Ishikawa (cell line): ENCODE measurements around the gene KMT2E.

ENCODE experiments used
- CEBPB ChIP-seq: IDR thresholded peaks from 2 replicates; pipeline ENCODE4 v1.6.1; 2012
- CREB1 ChIP-seq: IDR thresholded peaks from 2 replicates; pipeline ENCODE4 v1.6.1; 2012; ENCODE audit warnings: low read depth
- EGR1 ChIP-seq: IDR thresholded peaks from 2 replicates; pipeline ENCODE4 v1.6.1; 2012
- EP300 ChIP-seq: IDR thresholded peaks from 2 replicates; pipeline ENCODE4 v1.6.1; 2012; ENCODE audit warnings: borderline replicate concordance
- FOXM1 ChIP-seq: IDR thresholded peaks from 2 replicates; pipeline ENCODE4 v1.6.1; 2012; ENCODE audit warnings: low read depth, borderline replicate concordance
- NFIC ChIP-seq: IDR thresholded peaks from 2 replicates; pipeline ENCODE4 v1.6.1; 2012
- RAD21 ChIP-seq: IDR thresholded peaks from 2 replicates; pipeline ENCODE4 v1.6.1; 2012; ENCODE audit warnings: low read depth
- TAF1 ChIP-seq: IDR thresholded peaks from 2 replicates; pipeline ENCODE4 v1.6.1; 2012; ENCODE audit warnings: low read depth, mild to moderate bottlenecking
- TCF12 ChIP-seq: IDR thresholded peaks from 2 replicates; pipeline ENCODE4 v1.6.1; 2012; ENCODE audit warnings: low read depth
- TEAD4 ChIP-seq: IDR thresholded peaks from 2 replicates; pipeline ENCODE4 v1.6.1; 2012
- YY1 ChIP-seq: IDR thresholded peaks from 2 replicates; pipeline ENCODE4 v1.6.1; 2012; ENCODE audit warnings: low read depth
- ZBTB7A ChIP-seq: IDR thresholded peaks from 2 replicates; pipeline ENCODE4 v1.6.1; 2012; ENCODE audit warnings: low read depth
- TF ChIP-seq, protein P1 (sequence below): IDR thresholded peaks from 2 replicates; pipeline ENCODE4 v1.6.1; 2012; ENCODE audit warnings: low read depth, mild to moderate bottlenecking
- TF ChIP-seq, protein P2 (sequence below): IDR thresholded peaks from 2 replicates; pipeline ENCODE4 v1.6.1; 2012
- TF ChIP-seq, protein P3 (sequence below): IDR thresholded peaks from 2 replicates; pipeline ENCODE4 v1.6.1; 2012

The KMT2E gene

DNA sequence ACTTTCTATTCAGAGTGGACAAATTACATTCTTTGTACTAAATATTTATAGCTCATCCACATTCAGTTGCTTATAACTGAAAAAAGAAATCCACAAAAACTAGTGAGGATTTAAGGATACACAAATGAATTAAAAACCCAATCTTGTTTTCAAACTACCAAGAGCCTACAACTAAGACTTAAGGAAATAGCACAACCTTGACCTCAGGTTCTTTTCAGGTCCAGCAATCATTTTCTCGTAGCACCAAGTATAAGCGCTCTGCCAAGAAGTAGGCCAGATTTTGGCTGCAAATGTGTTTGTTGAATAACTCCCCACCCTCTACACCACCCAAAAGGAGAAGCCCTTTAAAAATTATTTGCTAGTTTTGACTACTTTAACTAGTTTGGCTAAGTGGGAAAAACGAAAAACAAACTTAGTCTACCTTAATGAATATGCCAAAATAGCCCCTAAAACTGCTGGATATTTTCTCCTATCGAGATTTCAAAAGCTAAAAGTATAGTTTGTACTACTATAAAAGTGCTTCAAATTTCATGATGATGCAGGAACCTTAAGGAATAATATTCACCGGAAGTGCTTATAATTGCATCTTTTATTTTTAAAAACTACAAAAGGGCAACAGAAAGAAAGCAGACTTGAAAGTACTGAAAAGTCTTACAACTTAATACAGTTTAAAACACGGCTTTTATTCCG lies 2.7 kb upstream of the KMT2E start:
- TF ChIP-seq TEAD4 (no peak), CEBPB (no peak), NFIC (no peak), TAF1 (no peak)
- TF ChIP-seq, protein P1, sequence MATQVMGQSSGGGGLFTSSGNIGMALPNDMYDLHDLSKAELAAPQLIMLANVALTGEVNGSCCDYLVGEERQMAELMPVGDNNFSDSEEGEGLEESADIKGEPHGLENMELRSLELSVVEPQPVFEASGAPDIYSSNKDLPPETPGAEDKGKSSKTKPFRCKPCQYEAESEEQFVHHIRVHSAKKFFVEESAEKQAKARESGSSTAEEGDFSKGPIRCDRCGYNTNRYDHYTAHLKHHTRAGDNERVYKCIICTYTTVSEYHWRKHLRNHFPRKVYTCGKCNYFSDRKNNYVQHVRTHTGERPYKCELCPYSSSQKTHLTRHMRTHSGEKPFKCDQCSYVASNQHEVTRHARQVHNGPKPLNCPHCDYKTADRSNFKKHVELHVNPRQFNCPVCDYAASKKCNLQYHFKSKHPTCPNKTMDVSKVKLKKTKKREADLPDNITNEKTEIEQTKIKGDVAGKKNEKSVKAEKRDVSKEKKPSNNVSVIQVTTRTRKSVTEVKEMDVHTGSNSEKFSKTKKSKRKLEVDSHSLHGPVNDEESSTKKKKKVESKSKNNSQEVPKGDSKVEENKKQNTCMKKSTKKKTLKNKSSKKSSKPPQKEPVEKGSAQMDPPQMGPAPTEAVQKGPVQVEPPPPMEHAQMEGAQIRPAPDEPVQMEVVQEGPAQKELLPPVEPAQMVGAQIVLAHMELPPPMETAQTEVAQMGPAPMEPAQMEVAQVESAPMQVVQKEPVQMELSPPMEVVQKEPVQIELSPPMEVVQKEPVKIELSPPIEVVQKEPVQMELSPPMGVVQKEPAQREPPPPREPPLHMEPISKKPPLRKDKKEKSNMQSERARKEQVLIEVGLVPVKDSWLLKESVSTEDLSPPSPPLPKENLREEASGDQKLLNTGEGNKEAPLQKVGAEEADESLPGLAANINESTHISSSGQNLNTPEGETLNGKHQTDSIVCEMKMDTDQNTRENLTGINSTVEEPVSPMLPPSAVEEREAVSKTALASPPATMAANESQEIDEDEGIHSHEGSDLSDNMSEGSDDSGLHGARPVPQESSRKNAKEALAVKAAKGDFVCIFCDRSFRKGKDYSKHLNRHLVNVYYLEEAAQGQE: no peak

DNA sequence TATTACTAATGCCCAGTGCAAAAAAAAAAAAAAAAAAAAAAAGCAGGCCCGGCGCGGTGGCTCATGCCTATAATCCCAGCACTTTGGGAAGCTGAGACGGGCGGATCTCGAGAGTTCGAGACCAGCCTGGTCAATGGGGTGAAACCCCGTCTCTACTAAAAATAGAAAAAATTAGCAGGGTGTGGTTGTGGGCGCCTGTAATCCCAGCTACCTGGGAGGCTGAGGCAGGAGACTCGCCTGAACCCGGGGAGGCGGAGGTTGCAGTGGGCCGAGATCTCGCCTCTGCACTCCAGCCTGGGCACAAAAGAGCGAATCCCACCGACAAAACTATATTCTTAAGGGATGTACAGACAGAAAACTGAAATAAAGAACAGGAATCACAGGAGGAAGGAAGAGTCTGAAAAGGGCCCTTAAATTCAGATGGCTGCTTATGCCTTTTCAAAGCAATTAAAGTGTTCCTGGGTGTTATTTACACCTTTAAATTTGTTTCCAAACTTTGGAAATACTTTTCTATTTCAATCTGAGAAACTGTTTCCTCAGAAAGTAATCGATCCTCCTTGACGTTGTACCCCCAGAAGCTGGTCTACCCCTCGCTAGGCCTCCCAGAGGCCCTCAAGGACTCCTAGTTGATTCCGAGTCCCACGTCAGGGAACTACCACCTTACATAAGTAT lies 2.0 kb upstream of the KMT2E start:
- TF ChIP-seq, protein P2, sequence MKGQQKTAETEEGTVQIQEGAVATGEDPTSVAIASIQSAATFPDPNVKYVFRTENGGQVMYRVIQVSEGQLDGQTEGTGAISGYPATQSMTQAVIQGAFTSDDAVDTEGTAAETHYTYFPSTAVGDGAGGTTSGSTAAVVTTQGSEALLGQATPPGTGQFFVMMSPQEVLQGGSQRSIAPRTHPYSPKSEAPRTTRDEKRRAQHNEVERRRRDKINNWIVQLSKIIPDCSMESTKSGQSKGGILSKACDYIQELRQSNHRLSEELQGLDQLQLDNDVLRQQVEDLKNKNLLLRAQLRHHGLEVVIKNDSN: no peak
- TF ChIP-seq EGR1 (no peak), ZBTB7A (no peak), YY1 (no peak)

DNA sequence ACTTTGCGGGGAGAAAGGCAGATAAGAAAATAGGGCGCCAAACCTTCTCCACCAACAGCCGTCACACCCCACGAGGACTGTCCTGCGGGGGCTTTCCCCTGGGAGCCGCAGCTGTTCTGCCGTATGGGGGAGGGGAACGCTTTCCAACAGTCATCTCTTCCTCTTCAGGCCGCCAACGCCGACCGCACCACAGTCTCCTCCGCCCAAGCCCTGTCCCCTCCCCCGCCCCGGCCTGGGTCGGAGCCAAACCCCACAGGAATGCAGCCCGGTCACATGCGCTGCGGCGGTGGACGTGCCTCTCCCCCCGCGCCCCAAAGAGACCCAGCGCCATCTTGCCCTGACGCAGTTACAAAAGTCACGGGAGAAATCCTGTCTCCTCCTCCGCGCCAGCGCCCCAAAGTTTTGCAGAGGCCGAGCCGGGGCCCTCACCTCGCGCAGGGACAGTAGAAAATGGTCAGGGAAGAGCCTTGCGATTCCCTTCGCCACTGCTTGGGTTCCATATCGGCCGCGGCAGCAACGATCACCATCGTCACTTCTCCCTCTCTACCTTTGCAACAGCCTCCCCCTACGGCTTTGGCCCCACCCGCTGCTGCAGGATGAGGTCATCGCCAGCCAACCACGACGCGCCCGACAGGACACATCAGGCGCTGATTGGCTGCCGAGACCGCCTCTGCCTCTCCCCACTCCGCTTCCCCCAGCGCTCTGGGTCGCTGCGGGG lies 1.3 kb upstream of the KMT2E start:
- TF ChIP-seq EGR1: peak; percentile 77
- TF ChIP-seq, protein P1: no peak; the same call in 1 of the 2 replicates
- peak; percentile 92 for TF ChIP-seq TCF12
- TF ChIP-seq, protein P2: peak; percentile 96
- TF ChIP-seq CEBPB: no peak; the same call in 1 of the 2 replicates
- peak; percentile 63 for TF ChIP-seq CREB1
- TF ChIP-seq ZBTB7A: peak; percentile 9; the same call in 1 of the 2 replicates
- TF ChIP-seq TAF1: peak; percentile 81
- TF ChIP-seq NFIC: peak; percentile 99
- peak; percentile 96 for TF ChIP-seq YY1
- TF ChIP-seq RAD21: peak; percentile 10; the same call in 1 of the 2 replicates
- peak; percentile 76 for TF ChIP-seq EP300
- TF ChIP-seq TEAD4: peak; percentile 98
- TF ChIP-seq, protein P3, sequence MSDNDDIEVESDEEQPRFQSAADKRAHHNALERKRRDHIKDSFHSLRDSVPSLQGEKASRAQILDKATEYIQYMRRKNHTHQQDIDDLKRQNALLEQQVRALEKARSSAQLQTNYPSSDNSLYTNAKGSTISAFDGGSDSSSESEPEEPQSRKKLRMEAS: peak; percentile 92
- no peak; the same call in none of the 2 replicates for TF ChIP-seq FOXM1

GRCh38 chr7:105013221-105013815 lies 687 bp upstream of the KMT2E start:
- TF ChIP-seq TAF1 (peak; percentile 18; the same call in 1 of the 2 replicates), CREB1 (no peak), ZBTB7A (no peak), EGR1 (peak; percentile 42; the same call in 1 of the 2 replicates)

- peak; percentile 78; the same call in 1 of the 2 replicates for TF ChIP-seq ZBTB7A
- TF ChIP-seq TAF1: peak; percentile 42; the same call in 1 of the 2 replicates
- TF ChIP-seq TCF12: no peak
Observed at GRCh38 chr7:105014693-105015389, 836 bp downstream of the KMT2E start.

DNA sequence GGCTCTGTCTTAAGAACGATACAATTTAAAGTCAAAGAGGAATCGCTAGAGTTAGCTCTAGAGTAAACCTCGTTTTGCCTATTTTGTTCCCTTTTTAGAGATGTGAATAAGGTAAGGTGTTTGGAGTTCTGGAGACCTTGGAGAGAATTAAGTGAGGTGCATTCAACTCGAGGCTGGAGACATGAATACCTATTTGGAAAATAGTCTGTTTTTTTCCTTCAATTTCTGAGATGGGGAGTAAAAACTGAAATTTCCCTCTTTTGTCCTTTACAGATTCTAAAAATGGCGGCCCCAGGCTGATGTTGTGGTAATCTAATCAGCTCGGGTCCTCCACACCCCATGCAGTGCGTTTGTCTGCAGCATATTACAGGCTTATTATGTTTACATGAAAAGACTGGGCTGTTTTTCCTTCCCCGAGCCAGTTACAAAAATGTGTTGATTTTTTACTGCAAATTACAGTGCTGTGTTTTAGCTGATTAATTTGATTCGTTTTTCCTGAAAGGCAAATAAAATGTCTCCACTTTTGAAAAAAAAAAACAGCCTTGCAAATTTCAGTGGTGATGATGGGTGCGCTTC lies 1.5 kb downstream of the KMT2E start:
- no peak for TF ChIP-seq CREB1
- peak; percentile 56; the same call in 1 of the 2 replicates for TF ChIP-seq YY1
